Neural cell (in vitro differentiated cells): Measurements from ENCODE around the gene TBC1D22B. TPM values are rescaled to one million over a fixed set of nuclear protein-coding genes. Genes with fewer than 3 reads are reported as not detected.

ENCODE experiments used
- H2AFZ ChIP-seq: fragments of 200-600, 300-800 bp; sonication (generic), shearing (Covaris generic); 2 replicates; pipeline ENCODE4 v1.6.0; 2014; ENCODE audit warnings: low read depth, mild to moderate bottlenecking, antibody characterized with exemption, low read length, moderate library complexity
- H3F3A ChIP-seq: fragments of 200-600 bp; shearing (Covaris generic); 2 replicates; pipeline ENCODE4 v1.6.1; 2016; ENCODE audit warnings: mild to moderate bottlenecking, moderate library complexity, mixed read lengths, antibody characterized with exemption, low read length; ENCODE audit not compliant: insufficient read depth, poor library complexity, severe bottlenecking
- H3K27ac ChIP-seq: fragments of 200-600, 300-800 bp; sonication (generic), shearing (Covaris generic); 2 replicates; pipeline ENCODE4 v1.5.1; 2014; ENCODE audit warnings: mild to moderate bottlenecking, low read length, moderate library complexity
- H3K27me3 ChIP-seq: fragments of 300-800, 200-600 bp; sonication (generic), shearing (Covaris generic); 2 replicates; pipeline ENCODE4 v1.6.0; 2014; ENCODE audit warnings: mild to moderate bottlenecking, low read depth, low read length, moderate library complexity; ENCODE audit not compliant: insufficient read depth
- H3K36me3 ChIP-seq: fragments of 300-800, 200-600 bp; sonication (generic), shearing (Covaris generic); 2 replicates; pipeline ENCODE4 v1.5.1; 2014; ENCODE audit warnings: mild to moderate bottlenecking, antibody characterized with exemption, low read length, moderate library complexity; ENCODE audit not compliant: insufficient read depth
- H3K4me2 ChIP-seq: fragments of 300-800, 200-600 bp; sonication (generic), shearing (Covaris generic); 2 replicates; pipeline ENCODE4 v1.6.0; 2014; ENCODE audit warnings: mild to moderate bottlenecking, low read length
- H3K4me3 ChIP-seq: fragments of 300-800, 200-600 bp; sonication (generic), shearing (Covaris generic); 2 replicates; pipeline ENCODE4 v1.5.1; 2014; ENCODE audit warnings: mild to moderate bottlenecking, low read length, moderate library complexity
- H3K79me2 ChIP-seq: fragments of 200-600 bp; shearing (Covaris generic); replicated peaks from 2 replicates; pipeline ENCODE4 v1.6.0; 2014; ENCODE audit warnings: mild to moderate bottlenecking, low read length, moderate library complexity; ENCODE audit not compliant: insufficient read depth
- H3K9ac ChIP-seq: fragments of 300-800, 200-600 bp; sonication (generic), shearing (Covaris generic); 2 replicates; pipeline ENCODE4 v1.6.1; 2016; ENCODE audit warnings: mild to moderate bottlenecking, low read length, mixed read lengths
- H3K9me2 ChIP-seq: fragments of 200-600 bp; shearing (Covaris generic); 2 replicates; pipeline ENCODE4 v1.6.1; 2016; ENCODE audit warnings: mild to moderate bottlenecking, low read length, mixed read lengths; ENCODE audit not compliant: insufficient read depth
- H3K9me3 ChIP-seq: fragments of 200-600, 300-800 bp; sonication (generic), shearing (Covaris generic); 2 replicates; pipeline ENCODE4 v1.6.1; 2016; ENCODE audit warnings: mild to moderate bottlenecking, mixed run types, low read length, moderate library complexity, mixed read lengths
- H4K20me1 ChIP-seq: fragments of 200-600 bp; shearing (Covaris generic); 2 replicates; pipeline ENCODE4 v1.6.1; 2016; ENCODE audit warnings: mild to moderate bottlenecking, mixed run types; ENCODE audit not compliant: insufficient read depth
- CTCF ChIP-seq: fragments of 450-650 bp; IDR thresholded peaks from 2 replicates; pipeline ENCODE4 v1.5.1; 2014; ENCODE audit warnings: antibody characterized with exemption, mild to moderate bottlenecking, moderate library complexity; ENCODE audit not compliant: poor library complexity, severe bottlenecking
- EP300 ChIP-seq: fragments of 450-650 bp; conservative IDR thresholded peaks from 2 replicates; pipeline ENCODE4 v1.6.1; 2014; ENCODE audit warnings: antibody characterized with exemption, mild to moderate bottlenecking, moderate library complexity; ENCODE audit not compliant: poor library complexity, severe bottlenecking
- EZH2 ChIP-seq: fragments of 200-600, 300-800 bp; shearing (Covaris generic), sonication (generic); IDR thresholded peaks from 2 replicates; pipeline ENCODE4 v1.6.1; 2014; ENCODE audit warnings: antibody characterized with exemption, low read length, borderline replicate concordance, mild to moderate bottlenecking; ENCODE audit not compliant: insufficient read depth, poor library complexity, severe bottlenecking
- MXI1 ChIP-seq: fragments of 450-650 bp; conservative IDR thresholded peaks from 2 replicates; pipeline ENCODE4 v1.6.1; 2014; ENCODE audit warnings: antibody characterized with exemption, mild to moderate bottlenecking; ENCODE audit not compliant: poor library complexity, severe bottlenecking
- POLR2AphosphoS5 ChIP-seq: IDR thresholded peaks from 2 replicates; pipeline ENCODE4 v1.6.1; 2012
- RAD21 ChIP-seq: fragments of 450-650 bp; conservative IDR thresholded peaks from 2 replicates; pipeline ENCODE4 v1.6.1; 2014; ENCODE audit warnings: antibody characterized with exemption, mild to moderate bottlenecking, moderate library complexity
- SMC3 ChIP-seq: fragments of 450-650 bp; conservative IDR thresholded peaks from 2 replicates; pipeline ENCODE4 v1.6.1; 2014; ENCODE audit warnings: antibody characterized with exemption, mild to moderate bottlenecking, moderate library complexity; ENCODE audit not compliant: poor library complexity
- TAF1 ChIP-seq: IDR thresholded peaks from 2 replicates; pipeline ENCODE4 v1.6.1; 2012; ENCODE audit warnings: low read depth
- polyA plus RNA-seq: library from polyadenylated mRNA; depleted of rRNA; stranded (reverse); fragments of >200 nt; gene quantifications from 2 replicates; pipeline ENCODE4 v1.2.3, GENCODE V29; 2014
- TF ChIP-seq, protein P1 (sequence below): IDR thresholded peaks from 2 replicates; pipeline ENCODE4 v1.6.1; 2012; ENCODE audit warnings: borderline replicate concordance

The TBC1D22B gene
- polyA plus RNA-seq, 1 donor from 2014 or later: 10.6 TPM

DNA sequence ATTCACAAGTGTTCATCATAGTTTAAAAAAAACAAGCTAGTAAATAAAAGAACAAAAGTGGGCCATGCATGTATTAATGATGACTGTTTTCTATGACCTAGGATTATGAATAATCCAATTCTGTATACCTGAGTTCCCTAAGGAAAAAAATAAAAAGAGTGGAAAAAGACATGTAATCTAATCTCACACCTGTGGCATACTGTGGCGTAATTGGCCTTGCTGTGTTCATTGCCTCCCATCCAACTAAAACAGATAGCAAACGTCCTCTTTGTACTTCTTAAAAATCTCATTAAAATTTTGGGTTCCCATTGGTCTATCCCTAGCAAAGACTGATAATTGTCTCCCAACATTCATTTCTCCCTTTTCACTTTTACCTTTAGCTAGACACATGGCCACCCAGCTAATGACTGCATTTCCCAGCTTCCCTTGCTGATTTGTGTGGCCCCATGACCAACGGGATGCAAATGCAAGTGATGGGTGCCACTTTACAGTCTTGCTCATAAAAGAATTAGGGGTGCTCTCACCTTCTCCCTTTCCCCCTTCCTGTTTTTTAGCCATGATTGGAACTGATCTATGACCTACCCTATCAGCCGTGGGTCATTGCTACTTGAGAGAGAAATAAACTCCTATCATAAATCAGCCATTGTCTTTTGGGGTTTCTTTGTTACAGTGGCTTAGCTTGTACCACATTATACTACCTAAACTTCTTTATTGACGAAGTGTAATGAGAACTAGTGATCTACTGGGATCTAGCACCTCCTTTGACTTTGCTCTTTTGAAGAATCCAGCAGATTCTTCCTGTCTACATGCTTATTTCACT lies 32.0 kb upstream of the TBC1D22B start:
- TF ChIP-seq EZH2: no peak
- TF ChIP-seq CTCF: no peak
- TF ChIP-seq, protein P1, sequence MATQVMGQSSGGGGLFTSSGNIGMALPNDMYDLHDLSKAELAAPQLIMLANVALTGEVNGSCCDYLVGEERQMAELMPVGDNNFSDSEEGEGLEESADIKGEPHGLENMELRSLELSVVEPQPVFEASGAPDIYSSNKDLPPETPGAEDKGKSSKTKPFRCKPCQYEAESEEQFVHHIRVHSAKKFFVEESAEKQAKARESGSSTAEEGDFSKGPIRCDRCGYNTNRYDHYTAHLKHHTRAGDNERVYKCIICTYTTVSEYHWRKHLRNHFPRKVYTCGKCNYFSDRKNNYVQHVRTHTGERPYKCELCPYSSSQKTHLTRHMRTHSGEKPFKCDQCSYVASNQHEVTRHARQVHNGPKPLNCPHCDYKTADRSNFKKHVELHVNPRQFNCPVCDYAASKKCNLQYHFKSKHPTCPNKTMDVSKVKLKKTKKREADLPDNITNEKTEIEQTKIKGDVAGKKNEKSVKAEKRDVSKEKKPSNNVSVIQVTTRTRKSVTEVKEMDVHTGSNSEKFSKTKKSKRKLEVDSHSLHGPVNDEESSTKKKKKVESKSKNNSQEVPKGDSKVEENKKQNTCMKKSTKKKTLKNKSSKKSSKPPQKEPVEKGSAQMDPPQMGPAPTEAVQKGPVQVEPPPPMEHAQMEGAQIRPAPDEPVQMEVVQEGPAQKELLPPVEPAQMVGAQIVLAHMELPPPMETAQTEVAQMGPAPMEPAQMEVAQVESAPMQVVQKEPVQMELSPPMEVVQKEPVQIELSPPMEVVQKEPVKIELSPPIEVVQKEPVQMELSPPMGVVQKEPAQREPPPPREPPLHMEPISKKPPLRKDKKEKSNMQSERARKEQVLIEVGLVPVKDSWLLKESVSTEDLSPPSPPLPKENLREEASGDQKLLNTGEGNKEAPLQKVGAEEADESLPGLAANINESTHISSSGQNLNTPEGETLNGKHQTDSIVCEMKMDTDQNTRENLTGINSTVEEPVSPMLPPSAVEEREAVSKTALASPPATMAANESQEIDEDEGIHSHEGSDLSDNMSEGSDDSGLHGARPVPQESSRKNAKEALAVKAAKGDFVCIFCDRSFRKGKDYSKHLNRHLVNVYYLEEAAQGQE: no peak
- no peak for TF ChIP-seq POLR2AphosphoS5
- TF ChIP-seq MXI1: no peak
- no peak for TF ChIP-seq TAF1
- no peak for TF ChIP-seq RAD21
- TF ChIP-seq SMC3: no peak
- no peak for TF ChIP-seq EP300
- H3K27ac ChIP-seq: no peak overlapping the region
- H3K27me3 ChIP-seq: no peaks in the 10 kb centered on the region
- no peaks in the 10 kb centered on the region for H3K36me3 ChIP-seq
- H3K9ac ChIP-seq: no peak overlapping the region
- no peaks in the 10 kb centered on the region for H3K9me3 ChIP-seq
- no peak overlapping the region for H2AFZ ChIP-seq
- no peak overlapping the region for H3K4me2 ChIP-seq
- no peaks in the 10 kb centered on the region for H3K79me2 ChIP-seq
- H3K9me2 ChIP-seq: no peaks in the 10 kb centered on the region
- H3F3A ChIP-seq: no peaks in the 10 kb centered on the region
- no peaks in the 10 kb centered on the region for H4K20me1 ChIP-seq
- no peak overlapping the region for H3K4me3 ChIP-seq

- Histone ChIP-seq H3K9me3 (no peaks in the 10 kb centered on the region), H3K36me3 (no peaks in the 10 kb centered on the region), H4K20me1 (no peaks in the 10 kb centered on the region), H3K27me3 (no peaks in the 10 kb centered on the region), H3K27ac (no peak overlapping the region), H2AFZ (no peak overlapping the region), H3K9ac (no peak overlapping the region), H3K4me2 (no peak overlapping the region), H3F3A (no peaks in the 10 kb centered on the region), H3K9me2 (no peaks in the 10 kb centered on the region), H3K79me2 (no peaks in the 10 kb centered on the region), H3K4me3 (no peak overlapping the region)
- TF ChIP-seq POLR2AphosphoS5: no peak
- TF ChIP-seq, protein P1: no peak
Measured at GRCh38 chr6:37230104-37230503, 27.5 kb upstream of the TBC1D22B start.
